OCI-LY1 (cell line): ENCODE results near the gene PTPRN2.

Experiments used
- CTCF ChIP-seq: fragments of 200-600 bp; sonication (generic), shearing (Covaris generic); IDR thresholded peaks from 2 replicates; pipeline ENCODE4 v1.5.1; 2017; ENCODE audit warnings: mild to moderate bottlenecking, antibody characterized with exemption, low read length, moderate library complexity, mixed read lengths
- EZH2 ChIP-seq: fragments of 200-600 bp; sonication (generic), shearing (Covaris generic); IDR thresholded peaks from 2 replicates; pipeline ENCODE4 v1.8.0; 2017; ENCODE audit warnings: borderline replicate concordance, mixed run types, mild to moderate bottlenecking, antibody characterized with exemption, low read length, moderate library complexity, mixed read lengths

GRCh38 chr7:158016180-158017097 is 571.2 kb downstream of the PTPRN2 start:
- no peak for TF ChIP-seq CTCF
- TF ChIP-seq EZH2: no peak
